HCT116 (cell line): ENCODE results near the gene IRF2BP2. TPM values are rescaled to one million over a fixed set of nuclear protein-coding genes. Genes with fewer than 3 reads are reported as not detected.

ENCODE experiments used
- ATAC-seq: fragments of 200-7000 bp; cut with Tn5 transposase; 2 replicates; pipeline ENCODE4 v1.9.1; 2020; ENCODE audit warnings: mild to moderate bottlenecking, moderate library complexity
- BruUV-seq: library from RNA; stranded (reverse); fragments of 400-500 nt; replicated peaks from 2 replicates; lab custom pipeline; 2021; lab: Mats Ljungman, UMichigan
- CTCF ChIA-PET: fragments of 300-600 bp; sonication (Branson Sonifier 250); formaldehyde crosslinking; loops from one replicate; lab custom pipeline; 2021; ENCODE audit warnings: antibody characterized with exemption; lab: Charles Lee
- POLR2A ChIA-PET: fragments of 300-600, 350-600 bp; sonication (Branson Sonifier 250); formaldehyde crosslinking; loops from one replicate; lab custom pipeline; 2021; ENCODE audit warnings: antibody characterized with exemption; lab: Charles Lee
- RAD21 ChIA-PET, 2 experiments: fragments of 300-600 bp; sonication (Branson Sonifier 250); formaldehyde crosslinking; loops; one replicate each; lab custom pipeline; 2023; ENCODE audit warnings: low total read pairs in 2 of 2; ENCODE audit not compliant: uncharacterized antibody in 2 of 2, unreplicated experiment in 2 of 2, low non-redundant PET in 1 of 2; lab: Charles Lee
- DNase-seq: peaks from one replicate; pipeline ENCODE4 v3.0.0-alpha.2; 2010; ENCODE audit warnings: low read depth, low spot score
- H2AFZ ChIP-seq: fragments of 200-600 bp; shearing (Covaris generic), sonication (generic); 2 replicates; pipeline ENCODE4 v1.6.1; 2017; ENCODE audit warnings: low read depth, mixed run types, mixed read lengths, antibody characterized with exemption, low read length; ENCODE audit not compliant: poor library complexity, severe bottlenecking
- H3K27ac ChIP-seq: 2 replicates; pipeline ENCODE4 v1.5.1; 2012; ENCODE audit warnings: low read depth, low read length
- H3K27me3 ChIP-seq: fragments of 200-600 bp; sonication (generic); 2 replicates; pipeline ENCODE4 v1.6.1; 2016; ENCODE audit warnings: mixed run types, low read length, mixed read lengths; ENCODE audit not compliant: insufficient read depth
- H3K36me3 ChIP-seq, 2 experiments: fragments of 200-500 bp in 1 of 2; fragments of 200-600 bp in 1 of 2; sonication (Bioruptor generic) in 1 of 2; sonication (generic) in 1 of 2; 2 replicates each; pipeline versions ENCODE4 v1.5.1 to v1.6.1; 2014 to 2016; ENCODE audit warnings: low read length in 2 of 2, inconsistent platforms in 1 of 2, mixed read lengths in 1 of 2, mixed run types in 1 of 2; ENCODE audit not compliant: insufficient read depth in 2 of 2, control insufficient read depth in 1 of 2
- H3K4me1 ChIP-seq, 2 experiments: fragments of 200-600 bp in 1 of 2; sonication (generic) in 1 of 2; 2 replicates each; pipeline versions ENCODE4 v1.5.1 to v1.6.1; 2012 to 2017; ENCODE audit warnings: low read length in 2 of 2, inconsistent platforms in 1 of 2, mild to moderate bottlenecking in 1 of 2, mixed read lengths in 1 of 2, mixed run types in 1 of 2, moderate library complexity in 1 of 2; ENCODE audit not compliant: insufficient read depth in 2 of 2, control insufficient read depth in 1 of 2
- H3K4me2 ChIP-seq: fragments of 200-600 bp; sonication (generic); 2 replicates; pipeline ENCODE4 v1.6.1; 2017; ENCODE audit warnings: mixed run types, low read length, mixed read lengths
- H3K4me3 ChIP-seq, 2 experiments: fragments of 200-600 bp in 1 of 2; sonication (generic) in 1 of 2; replicated peaks in 1 of 2; 2 replicates each; pipeline ENCODE4 v1.5.1; 2011 to 2016; ENCODE audit warnings: low read length in 2 of 2, control low read depth in 1 of 2, low read depth in 1 of 2, mild to moderate bottlenecking in 1 of 2, mixed read lengths in 1 of 2, mixed run types in 1 of 2
- H3K79me2 ChIP-seq: fragments of 200-600 bp; sonication (generic); 2 replicates; pipeline ENCODE4 v1.6.1; 2017; ENCODE audit warnings: mild to moderate bottlenecking, mixed run types, low read length, moderate library complexity, mixed read lengths; ENCODE audit not compliant: insufficient read depth
- H3K9ac ChIP-seq: fragments of 200-600 bp; sonication (generic); 2 replicates; pipeline ENCODE4 v1.6.1; 2016; ENCODE audit warnings: low read length, mixed read lengths
- H3K9me2 ChIP-seq: fragments of 200-600 bp; sonication (generic), shearing (Covaris generic); 2 replicates; pipeline ENCODE4 v1.6.1; 2017; ENCODE audit warnings: mixed run types, mild to moderate bottlenecking, moderate library complexity; ENCODE audit not compliant: insufficient read depth
- H3K9me3 ChIP-seq, 2 experiments: fragments of 200-500 bp in 1 of 2; fragments of 200-600 bp in 1 of 2; sonication (Bioruptor generic) in 1 of 2; sonication (generic) in 1 of 2; 2 replicates each; pipeline ENCODE4 v1.6.1; 2014 to 2017; ENCODE audit warnings: low read length in 2 of 2, mixed read lengths in 2 of 2, inconsistent platforms in 1 of 2, low read depth in 1 of 2, mild to moderate bottlenecking in 1 of 2, mixed run types in 1 of 2, moderate library complexity in 1 of 2; ENCODE audit not compliant: control insufficient read depth in 1 of 2, insufficient read depth in 1 of 2
- H4K20me1 ChIP-seq: fragments of 200-600 bp; sonication (generic), shearing (Covaris generic); 2 replicates; pipeline ENCODE4 v1.6.1; 2017; ENCODE audit warnings: mixed run types, mild to moderate bottlenecking, moderate library complexity; ENCODE audit not compliant: insufficient read depth
- CBX3 ChIP-seq: IDR thresholded peaks from 2 replicates; pipeline ENCODE4 v1.6.1; 2012; ENCODE audit warnings: low read depth
- CEBPB ChIP-seq: IDR thresholded peaks from 2 replicates; pipeline ENCODE4 v1.6.1; 2012; ENCODE audit warnings: low read depth
- CTCF ChIP-seq, 3 experiments: fragments of 200-600 bp in 1 of 3; sonication (generic) in 1 of 3; IDR thresholded peaks in 2 of 3; conservative IDR thresholded peaks in 1 of 3; 2 replicates each; pipeline ENCODE4 v1.5.1; 2012 to 2017; ENCODE audit warnings: low read depth in 2 of 3, low read length in 2 of 3, antibody characterized with exemption in 1 of 3, borderline replicate concordance in 1 of 3, control low read depth in 1 of 3, mild to moderate bottlenecking in 1 of 3, mixed read lengths in 1 of 3, mixed run types in 1 of 3, moderate library complexity in 1 of 3; ENCODE audit not compliant: insufficient read depth in 1 of 3
- FOSL1 ChIP-seq: IDR thresholded peaks from 2 replicates; pipeline ENCODE4 v1.6.1; 2012; ENCODE audit warnings: low read depth
- JUND ChIP-seq: IDR thresholded peaks from 2 replicates; pipeline ENCODE4 v1.6.1; 2012
- RAD21 ChIP-seq: IDR thresholded peaks from 2 replicates; pipeline ENCODE4 v1.6.1; 2012; ENCODE audit warnings: low read depth, mild to moderate bottlenecking
- TCF7L2 ChIP-seq: IDR thresholded peaks from 2 replicates; pipeline ENCODE4 v1.7.0; 2011; ENCODE audit warnings: borderline replicate concordance, inconsistent platforms; ENCODE audit not compliant: insufficient read depth, insufficient read length; ENCODE audit errors: extremely low read depth
- YY1 ChIP-seq: IDR thresholded peaks from 2 replicates; pipeline ENCODE4 v1.6.1; 2011; ENCODE audit warnings: low read length, low read depth, moderate library complexity, mild to moderate bottlenecking; ENCODE audit not compliant: insufficient replicate concordance; ENCODE audit errors: extremely low read depth
- ZBTB33 ChIP-seq: IDR thresholded peaks from 2 replicates; pipeline ENCODE4 v1.6.1; 2011; ENCODE audit warnings: mild to moderate bottlenecking, low read length, moderate library complexity; ENCODE audit not compliant: insufficient replicate concordance; ENCODE audit errors: extremely low read depth
- ZNF274 ChIP-seq: fragments of 200-500 bp; sonication (Bioruptor generic); IDR thresholded peaks from 2 replicates; pipeline ENCODE4 v1.6.1; 2014; ENCODE audit warnings: mild to moderate bottlenecking, low read depth, low read length, inconsistent platforms
- intact Hi-C: fragments of 100-400 bp; cut with micrococcal nuclease; formaldehyde crosslinking; loops from 2 replicates; pipeline ENCODE4 v1.10.0; 2022
- total RNA-seq: library from RNA; stranded (reverse); gene quantifications from one replicate; pipeline ENCODE4 v1.2.1, GENCODE V29; 2021; ENCODE audit not compliant: unreplicated experiment

IRF2BP2 gene
- total RNA-seq, 1 experiment from 2014 or later = 61.3 TPM

- CTCF ChIA-PET = no interaction called here
- ATAC-seq (no peak), DNase-seq (no peak)
- H2AFZ ChIP-seq = no peak overlapping the region
- BruUV-seq = no TSS peak
- intact Hi-C loops = no loop called here
- POLR2A ChIA-PET = interaction anchor here (1.1 kb wide), 1 partner anchor 10 kb away, joined by 3 read pairs; no protein-coding TSS in a partner anchor
- TF ChIP-seq CTCF (IDR thresholded peaks at IDR 0.05 in 2 of 3, conservative IDR thresholded peaks at IDR 0.05 in 1 of 3; ENCODE audit: borderline replicate concordance in 1 of 3, insufficient read depth in 1 of 3, low read depth in 2 of 3, low read length in 2 of 3) = peak in 1 of 3 experiments; percentile 10; a peak in 1 of 6 replicates
- TF ChIP-seq YY1 = no peak
- TF ChIP-seq JUND = no peak
- H3K4me2 ChIP-seq = no peak overlapping the region
- no peaks in the 10 kb centered on the region for H3K36me3 ChIP-seq
- no peaks in the 10 kb centered on the region for H4K20me1 ChIP-seq
- H3K27ac ChIP-seq = no peak overlapping the region
- H3K27me3 ChIP-seq = no peaks in the 10 kb centered on the region
- H3K4me1 ChIP-seq = peaks cover 22 to 34% of the 10 kb centered on the region in 2 experiments
- RAD21 ChIA-PET = no interaction called here
- H3K9me2 ChIP-seq = no peaks in the 10 kb centered on the region
- no peak overlapping the region for H3K9ac ChIP-seq
- H3K79me2 ChIP-seq = no peaks in the 10 kb centered on the region
- no peak overlapping the region for H3K4me3 ChIP-seq
- no peaks in the 10 kb centered on the region for H3K9me3 ChIP-seq
Observed at GRCh38 chr1:234617131-234617985, 7.4 kb upstream of the IRF2BP2 start.

- H2AFZ ChIP-seq = no peak overlapping the region
- ATAC-seq = no peak
- CTCF ChIA-PET = no interaction called here
- H3K27me3 ChIP-seq = no peaks in the 10 kb centered on the region
- RAD21 ChIA-PET = no interaction called here
- no peak for DNase-seq
- BruUV-seq = no TSS peak
- no peak overlapping the region for H3K27ac ChIP-seq
- H3K9ac ChIP-seq = no peak overlapping the region
- no peaks in the 10 kb centered on the region for H3K9me3 ChIP-seq
- H3K4me1 ChIP-seq = peaks cover 29 to 41% of the 10 kb centered on the region in 2 experiments
- intact Hi-C loops = no loop called here
- no peak for TF ChIP-seq FOSL1
- no peak for TF ChIP-seq RAD21
- no peak for TF ChIP-seq ZNF274
- no peak for TF ChIP-seq YY1
- TF ChIP-seq TCF7L2 = no peak
- TF ChIP-seq CEBPB = no peak
- TF ChIP-seq ZBTB33 = no peak
- TF ChIP-seq CBX3 = no peak
- H3K4me2 ChIP-seq = no peak overlapping the region
- no peaks in the 10 kb centered on the region for H3K79me2 ChIP-seq
- H3K36me3 ChIP-seq = no peaks in the 10 kb centered on the region
- H3K4me3 ChIP-seq = no peak overlapping the region
- no peaks in the 10 kb centered on the region for H3K9me2 ChIP-seq
- no peaks in the 10 kb centered on the region for H4K20me1 ChIP-seq
- POLR2A ChIA-PET = interaction anchor here (1.1 kb wide), 1 partner anchor 11 kb away, joined by 3 read pairs; no protein-coding TSS in a partner anchor
Observed at GRCh38 chr1:234616644-234617043, 6.7 kb upstream of the IRF2BP2 start.
